Coronary artery (tissue), 2 donors: ENCODE results near the gene BLM.
"Not testable (repeated sequence)": the region's sequence is repeated elsewhere in the genome, so short reads cannot be mapped to it uniquely, and the experiment has no call there.

Experiments
- DNase-seq: peaks from one replicate; pipeline ENCODE4 v3.0.0-alpha.2; 2017; ENCODE audit warnings: low spot score
- H3K27ac ChIP-seq, 2 donors: fragments of 200-600 bp; sonication (generic); one replicate each; pipeline ENCODE4 v1.5.1; 2016 to 2019
- H3K4me3 ChIP-seq: fragments of 200-600 bp; sonication (generic); 2 replicates; pipeline ENCODE4 v1.5.1; 2016; ENCODE audit warnings: mild to moderate bottlenecking, moderate library complexity
- CTCF ChIP-seq: fragments of 200-600 bp; sonication (generic); IDR thresholded peaks from one replicate; pipeline ENCODE4 v1.5.1; 2019; ENCODE audit warnings: antibody characterized with exemption

The BLM gene

GRCh38 chr15:90716976-90717821, at the start of gene BLM:
TSS of gene BLM (plus strand) at chr15:90717346. CDS start at chr15:90747393, 30,047 bp downstream.
- peak within 1 kb of the TSS; percentile 64 to 94 for H3K27ac ChIP-seq
- peak; percentile 97 for DNase-seq
- peak; percentile 18 for TF ChIP-seq CTCF
- H3K4me3 ChIP-seq, result peak within 1 kb of the TSS; percentile 82

- H3K4me3 ChIP-seq, H3K27ac ChIP-seq, DNase-seq: not testable (repeated sequence)
Measured at GRCh38 chr15:90667755-90668345, 49.3 kb upstream of the BLM start.

DNA sequence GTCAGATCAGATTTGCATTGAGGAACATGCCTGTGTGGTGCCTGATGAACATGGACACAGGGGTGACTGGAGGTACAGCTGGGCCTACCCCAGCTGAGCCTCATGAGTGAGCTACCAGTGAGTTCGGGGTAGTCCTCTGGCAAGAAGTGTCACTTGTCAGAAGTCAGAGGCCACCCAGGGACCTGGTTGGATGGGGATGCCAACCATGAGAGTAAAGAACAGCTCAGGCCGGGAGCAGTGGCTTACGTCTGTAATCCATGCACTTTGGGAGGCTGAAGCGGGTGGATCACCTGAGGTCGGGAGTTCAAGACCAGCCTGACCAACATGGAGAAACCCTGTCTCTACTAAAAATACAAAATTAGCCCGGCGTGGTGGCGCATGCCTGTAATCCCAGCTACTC, 46.5 kb upstream of the BLM start:
- H3K27ac ChIP-seq, DNase-seq, H3K4me3 ChIP-seq: not testable (repeated sequence)

DNA sequence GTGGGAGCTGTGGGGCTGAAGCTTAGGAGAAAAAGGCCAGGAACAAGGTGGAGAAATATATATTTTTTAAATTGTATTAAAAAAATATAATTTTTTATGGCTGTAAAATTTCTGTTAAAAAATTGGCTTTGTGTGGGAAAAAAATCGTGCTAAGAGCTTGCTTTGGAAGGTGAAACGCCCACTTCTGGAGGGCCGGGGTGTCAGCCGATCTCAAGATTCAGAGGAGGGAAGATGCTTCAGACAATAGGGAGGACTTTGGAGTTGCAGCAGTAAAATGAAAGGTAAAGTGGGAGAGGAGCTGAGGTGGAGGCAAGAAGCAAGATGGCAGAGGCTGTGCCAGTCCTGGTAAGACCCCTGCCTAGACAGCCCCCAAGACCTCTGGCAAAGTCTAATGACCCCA, 45.9 kb upstream of the BLM start:
- Histone ChIP-seq H3K27ac (no peak overlapping the region), H3K4me3 (no peak overlapping the region)
- DNase-seq, result no peak
- no peak for TF ChIP-seq CTCF

DNA sequence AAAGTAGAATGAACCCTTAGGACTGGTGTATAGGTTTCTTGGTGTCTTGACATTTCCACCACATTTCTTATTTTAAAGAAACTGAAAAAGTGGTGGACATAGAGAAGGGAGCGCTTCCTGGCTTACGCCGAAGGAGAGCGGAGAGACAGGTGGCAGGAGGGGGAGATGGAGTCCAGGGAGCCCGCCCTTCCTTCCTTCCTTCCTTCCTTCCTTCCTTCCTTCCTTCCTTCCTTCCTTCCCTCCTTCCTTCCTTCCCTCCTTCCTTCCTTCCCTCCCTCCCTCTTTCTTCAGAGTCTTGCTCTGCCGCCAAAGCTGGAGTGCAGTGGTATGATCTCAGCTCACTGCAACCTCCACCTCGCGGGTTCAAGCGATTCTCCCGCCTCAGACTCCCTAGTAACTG, 43.8 kb upstream of the BLM start:
- not testable (repeated sequence) for H3K27ac ChIP-seq, DNase-seq, H3K4me3 ChIP-seq

DNA sequence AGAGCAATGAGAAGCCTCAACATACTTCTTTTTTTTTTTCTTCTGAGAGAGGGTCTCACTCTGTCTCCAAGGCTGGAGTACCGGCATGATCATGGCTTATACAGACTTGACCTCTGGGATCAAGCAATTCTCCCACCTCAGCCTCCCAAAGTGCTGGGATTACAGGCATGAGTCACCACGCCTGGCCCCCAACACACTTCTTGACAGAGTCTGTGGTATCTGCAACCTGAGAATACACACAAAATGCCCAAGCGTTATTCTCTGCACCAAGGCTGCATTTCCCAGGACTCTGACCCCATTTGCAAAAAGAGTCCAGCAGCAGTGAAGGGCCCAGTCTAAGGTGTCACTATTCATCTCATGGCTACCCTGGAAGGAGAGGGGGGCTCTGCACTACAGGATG, 42.7 kb upstream of the BLM start:
- DNase-seq, result no peak
- TF ChIP-seq CTCF, result no peak
- Histone ChIP-seq H3K27ac (no peak overlapping the region), H3K4me3 (no peak overlapping the region)

- no peak overlapping the region for H3K27ac ChIP-seq
- no peak for DNase-seq
- H3K4me3 ChIP-seq, result no peak overlapping the region
- TF ChIP-seq CTCF, result no peak
Measured at GRCh38 chr15:90675464-90675863, 41.7 kb upstream of the BLM start.

DNA sequence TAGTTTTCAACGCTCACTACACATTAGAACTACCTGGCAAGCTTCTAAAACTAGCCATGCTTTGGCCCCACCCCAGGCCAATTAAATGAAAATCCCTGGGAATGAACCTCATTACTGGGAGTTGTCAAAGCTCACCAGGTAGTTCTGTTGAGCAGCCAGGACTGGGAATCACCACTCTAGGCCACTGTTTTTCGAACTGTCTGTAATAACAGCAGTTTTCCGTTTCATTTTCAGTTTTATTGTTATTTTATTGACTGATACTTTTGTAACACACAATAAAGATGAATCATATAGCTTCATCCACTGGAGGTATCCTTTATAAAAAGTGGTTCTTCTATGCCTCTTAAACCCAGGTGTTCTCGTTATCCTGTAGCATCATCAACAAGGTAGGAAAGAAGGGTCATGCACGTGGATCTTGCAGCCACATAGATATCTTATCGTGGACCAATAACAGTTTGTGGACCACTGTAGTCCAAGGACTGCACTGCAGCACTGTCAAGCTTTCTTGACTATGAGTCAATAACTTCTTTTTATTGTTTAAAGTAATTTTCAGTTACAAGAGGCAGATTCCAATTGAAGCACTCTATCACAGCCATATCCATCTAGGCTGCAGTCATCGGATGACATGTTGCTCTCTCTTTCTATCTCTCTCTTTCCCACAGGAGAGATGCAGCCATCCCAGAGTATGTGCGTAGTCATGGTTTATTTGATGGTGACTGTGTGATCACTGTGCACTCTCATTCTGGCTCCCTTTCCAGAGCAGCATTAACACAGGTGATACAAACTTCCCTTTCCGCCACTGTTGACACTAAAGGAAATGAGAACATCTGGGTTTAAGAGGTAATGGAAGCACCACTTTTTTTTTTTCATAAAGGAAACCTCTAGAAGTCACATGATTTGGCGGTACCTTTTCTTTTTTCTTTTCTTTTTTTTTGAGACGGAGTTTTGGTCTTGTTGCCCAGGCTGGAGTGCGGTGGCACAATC, 39.0 kb upstream of the BLM start:
- Histone ChIP-seq H3K4me3 (no peak overlapping the region), H3K27ac (no peak overlapping the region)
- TF ChIP-seq CTCF, result no peak
- DNase-seq, result no peak
